Measurements from ENCODE around the gene CSRP1. TPM values are rescaled to one million over a fixed set of nuclear protein-coding genes. Genes with fewer than 3 reads are reported as not detected.

Gene CSRP1
- total and polyA plus RNA-seq, 9 of the 15 experiments (the other 6 are each of a cell fraction or from before 2014, with no cell fraction given), result 6.8 to 39.4 (median 23.7) TPM

DNA sequence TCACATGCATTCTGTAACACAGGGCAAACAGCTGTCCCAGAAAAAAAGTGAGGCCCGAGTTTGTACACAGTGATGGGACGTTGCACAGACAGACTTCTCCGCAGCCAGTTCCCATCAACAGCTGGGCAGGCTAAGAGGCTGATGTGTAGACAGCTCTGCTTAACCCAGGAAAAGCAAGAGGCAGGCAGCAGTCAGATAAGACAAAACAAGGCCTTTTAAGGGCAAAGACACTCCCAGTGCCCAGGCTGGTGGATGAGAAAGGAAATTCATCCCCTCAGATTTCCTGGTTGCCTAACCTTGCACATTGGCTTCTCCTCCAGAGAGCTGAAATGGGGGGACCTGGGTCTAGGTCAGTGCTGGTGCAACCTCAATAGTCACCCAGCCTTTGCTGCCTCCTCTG, 20.7 kb downstream of the CSRP1 start (continued):
- TF ChIP-seq PREB (CRISPR knock-in tag; IDR thresholded peaks at IDR 0.05), result no peak
- TF ChIP-seq MAFK (IDR thresholded peaks at IDR 0.05; ENCODE audit: low read length), result 0 out of 2 replicates have a peak, but pooled peaks have one; percentile 21
- no peak for TF ChIP-seq CEBPG (CRISPR knock-in tag; IDR thresholded peaks at IDR 0.05)
- peak; percentile 45 to 81; a peak in 2 of 4 replicates for TF ChIP-seq CEBPG (tag; conservative IDR thresholded peaks at IDR 0.05 in 1 of 2, IDR thresholded peaks at IDR 0.05 in 1 of 2)
- peak; percentile 86 to 98; a peak in 3 of 4 replicates for TF ChIP-seq SRF (CRISPR knock-in tag; IDR thresholded peaks at IDR 0.05)
- TF ChIP-seq NR2F6 (CRISPR knock-in tag; IDR thresholded peaks at IDR 0.05), result no peak
- TF ChIP-seq PRPF4 (IDR thresholded peaks at IDR 0.05; ENCODE audit: insufficient read depth, low read depth, low read length, poor library complexity, severe bottlenecking), result no peak
- TF ChIP-seq, protein P1, sequence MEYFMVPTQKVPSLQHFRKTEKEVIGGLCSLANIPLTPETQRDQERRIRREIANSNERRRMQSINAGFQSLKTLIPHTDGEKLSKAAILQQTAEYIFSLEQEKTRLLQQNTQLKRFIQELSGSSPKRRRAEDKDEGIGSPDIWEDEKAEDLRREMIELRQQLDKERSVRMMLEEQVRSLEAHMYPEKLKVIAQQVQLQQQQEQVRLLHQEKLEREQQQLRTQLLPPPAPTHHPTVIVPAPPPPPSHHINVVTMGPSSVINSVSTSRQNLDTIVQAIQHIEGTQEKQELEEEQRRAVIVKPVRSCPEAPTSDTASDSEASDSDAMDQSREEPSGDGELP (CRISPR knock-in tag; IDR thresholded peaks at IDR 0.05; ENCODE audit: borderline replicate concordance), result peak; percentile 85
- TF ChIP-seq KDM2B (CRISPR knock-in tag; IDR thresholded peaks at IDR 0.05), result no peak
- no peak for TF ChIP-seq RAD51 (IDR thresholded peaks at IDR 0.05; ENCODE audit: borderline replicate concordance, low read depth)
- TF ChIP-seq COPS2 (conservative IDR thresholded peaks at IDR 0.05), result no peak
- TF ChIP-seq PTRF (tag; IDR thresholded peaks at IDR 0.05), result no peak
- TF ChIP-seq JUND (IDR thresholded peaks at IDR 0.05; ENCODE audit: borderline replicate concordance, low read depth, low read length), result peak; percentile 16; the same call in 1 of the 2 replicates
- TF ChIP-seq JUND (tag; IDR thresholded peaks at IDR 0.05; ENCODE audit: borderline replicate concordance, low read depth, low read length), result no peak
- TF ChIP-seq ELF1 (tag; IDR thresholded peaks at IDR 0.05), result peak; percentile 14; the same call in 1 of the 2 replicates
- TF ChIP-seq POLR2B (IDR thresholded peaks at IDR 0.05; ENCODE audit: low read depth, partially characterized antibody), result no peak
- TF ChIP-seq SIX5 (IDR thresholded peaks at IDR 0.05; ENCODE audit: borderline replicate concordance in 1 of 2, insufficient read depth in 1 of 2, low read depth in 1 of 2, low read length in 2 of 2), result no peak
- TF ChIP-seq, protein P2, sequence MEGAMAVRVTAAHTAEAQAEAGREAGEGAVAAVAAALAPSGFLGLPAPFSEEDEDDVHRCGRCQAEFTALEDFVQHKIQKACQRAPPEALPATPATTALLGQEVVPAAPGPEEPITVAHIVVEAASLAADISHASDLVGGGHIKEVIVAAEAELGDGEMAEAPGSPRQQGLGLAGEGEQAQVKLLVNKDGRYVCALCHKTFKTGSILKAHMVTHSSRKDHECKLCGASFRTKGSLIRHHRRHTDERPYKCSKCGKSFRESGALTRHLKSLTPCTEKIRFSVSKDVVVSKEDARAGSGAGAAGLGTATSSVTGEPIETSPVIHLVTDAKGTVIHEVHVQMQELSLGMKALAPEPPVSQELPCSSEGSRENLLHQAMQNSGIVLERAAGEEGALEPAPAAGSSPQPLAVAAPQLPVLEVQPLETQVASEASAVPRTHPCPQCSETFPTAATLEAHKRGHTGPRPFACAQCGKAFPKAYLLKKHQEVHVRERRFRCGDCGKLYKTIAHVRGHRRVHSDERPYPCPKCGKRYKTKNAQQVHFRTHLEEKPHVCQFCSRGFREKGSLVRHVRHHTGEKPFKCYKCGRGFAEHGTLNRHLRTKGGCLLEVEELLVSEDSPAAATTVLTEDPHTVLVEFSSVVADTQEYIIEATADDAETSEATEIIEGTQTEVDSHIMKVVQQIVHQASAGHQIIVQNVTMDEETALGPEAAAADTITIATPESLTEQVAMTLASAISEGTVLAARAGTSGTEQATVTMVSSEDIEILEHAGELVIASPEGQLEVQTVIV (CRISPR knock-in tag; IDR thresholded peaks at IDR 0.05; ENCODE audit: borderline replicate concordance), result no peak
- no peak for TF ChIP-seq CXXC5 (CRISPR knock-in tag; IDR thresholded peaks at IDR 0.05)
- no peak for TF ChIP-seq ZNF431 (CRISPR knock-in tag; IDR thresholded peaks at IDR 0.05)
- TF ChIP-seq MEIS2 (IDR thresholded peaks at IDR 0.05; ENCODE audit: partially characterized antibody), result peak; percentile 71
- peak; percentile 46; the same call in 1 of the 2 replicates for TF ChIP-seq CEBPB (tag; IDR thresholded peaks at IDR 0.05)
